GM12878 (cell line): ENCODE results near the gene RNF126. TPM values are rescaled to one million over a fixed set of nuclear protein-coding genes. Genes with fewer than 3 reads are reported as not detected.
A peak's percentile ranks its signal among the peaks of the same experiment; 100 is the strongest.

Experiments used
- ATAC-seq: fragments of 200-7000 bp; cut with Tn5 transposase; 3 replicates; pipeline ENCODE4 v1.9.1; 2020; ENCODE audit warnings: mild to moderate bottlenecking, moderate library complexity
- BruUV-seq: library from RNA; stranded (reverse); fragments of 400-500 nt; replicated peaks from 2 replicates; lab custom pipeline; 2021; lab: Mats Ljungman, UMichigan
- CTCF ChIA-PET: fragments of 300-600 bp; sonication (Branson Sonifier 250); formaldehyde crosslinking; extraction: SDS; loops from one replicate; lab custom pipeline; 2021; ENCODE audit warnings: inconsistent platforms; lab: Yijun Ruan, JAX
- POLR2A ChIA-PET: fragments of 350-600 bp; formaldehyde crosslinking; extraction: SDS; loops from one replicate; lab custom pipeline; 2021; ENCODE audit warnings: inconsistent platforms; lab: Charles Lee
- RAD21 ChIA-PET: fragments of 300-600 bp; sonication (Branson Sonifier 250); formaldehyde crosslinking; loops from one replicate; lab custom pipeline; 2023; ENCODE audit warnings: antibody characterized with exemption; ENCODE audit not compliant: unreplicated experiment; lab: Charles Lee
- SMC1A ChIA-PET: fragments of 300-600 bp; sonication (Branson Sonifier 250); formaldehyde crosslinking; loops from one replicate; lab custom pipeline; 2023; ENCODE audit not compliant: unreplicated experiment, uncharacterized antibody; lab: Charles Lee
- DNase-seq: peaks from one replicate; pipeline ENCODE4 v3.0.0-alpha.2; 2011; ENCODE audit warnings: low read depth, low spot score
- FAIRE-seq: peaks from 3 replicates; lab custom pipeline; 2011; peaks lifted over from hg19 to GRCh38; lab: Jason Lieb, UNC
- H2AFZ ChIP-seq: 2 replicates; pipeline ENCODE4 v1.6.0; 2011; ENCODE audit warnings: low read depth, low read length, control low read depth; ENCODE audit not compliant: control insufficient read depth
- H3K27ac ChIP-seq: 2 replicates; pipeline ENCODE4 v1.5.1; 2011; ENCODE audit warnings: control low read depth; ENCODE audit not compliant: control insufficient read depth, insufficient read depth
- H3K27me3 ChIP-seq, 2 experiments: replicated peaks in 1 of 2; 2 replicates each; pipeline versions ENCODE4 v1.6.0 to v1.6.1; 2011; ENCODE audit warnings: low read length in 1 of 2; ENCODE audit not compliant: control insufficient read depth in 2 of 2, insufficient read depth in 2 of 2
- H3K36me3 ChIP-seq, 2 experiments: 2 replicates each; pipeline ENCODE4 v1.5.1; 2011; ENCODE audit warnings: low read length in 1 of 2; ENCODE audit not compliant: control insufficient read depth in 2 of 2, insufficient read depth in 2 of 2
- H3K4me1 ChIP-seq: 2 replicates; pipeline ENCODE4 v1.6.1; 2011; ENCODE audit warnings: mild to moderate bottlenecking, low read length, moderate library complexity, mixed read lengths; ENCODE audit not compliant: control insufficient read depth, insufficient read depth
- H3K4me2 ChIP-seq: 2 replicates; pipeline ENCODE4 v1.6.0; 2011; ENCODE audit warnings: control low read depth; ENCODE audit not compliant: control insufficient read depth, insufficient read depth
- H3K4me3 ChIP-seq: fragments of 200-600 bp; sonication (generic); 2 replicates; pipeline ENCODE4 v1.5.1; 2016
- H3K79me2 ChIP-seq: 2 replicates; pipeline ENCODE4 v1.6.0; 2011; ENCODE audit warnings: low read length; ENCODE audit not compliant: control insufficient read depth, insufficient read depth
- H3K9ac ChIP-seq: 2 replicates; pipeline ENCODE4 v1.8.0; 2011; ENCODE audit warnings: low read length, control low read depth, mixed read lengths; ENCODE audit not compliant: control insufficient read depth, insufficient read depth
- H3K9me3 ChIP-seq: replicated peaks from 3 replicates; pipeline ENCODE4 v1.5.1; 2011; ENCODE audit warnings: mild to moderate bottlenecking, low read length; ENCODE audit not compliant: control insufficient read depth, insufficient read depth
- H4K20me1 ChIP-seq: 2 replicates; pipeline ENCODE4 v1.6.0; 2011; ENCODE audit not compliant: control insufficient read depth, insufficient read depth
- ATF3 ChIP-seq: IDR thresholded peaks from 2 replicates; pipeline ENCODE4 v1.6.1; 2011; ENCODE audit warnings: low read depth, mild to moderate bottlenecking, low read length, moderate library complexity, borderline replicate concordance; ENCODE audit errors: extremely low read depth
- HSF1 ChIP-seq: fragments of 150-350 bp; IDR thresholded peaks from 2 replicates; pipeline ENCODE4 v1.6.1; 2014; ENCODE audit warnings: mild to moderate bottlenecking, low read depth, low read length
- IKZF1 ChIP-seq: fragments of 450-650 bp; conservative IDR thresholded peaks from 2 replicates; pipeline ENCODE4 v1.6.1; 2017; ENCODE audit warnings: antibody characterized with exemption, mild to moderate bottlenecking
- NFIC ChIP-seq: IDR thresholded peaks from 2 replicates; pipeline ENCODE4 v1.6.1; 2012; ENCODE audit warnings: low read depth, mild to moderate bottlenecking, inconsistent platforms, low read length, moderate library complexity
- RAD21 ChIP-seq: IDR thresholded peaks from 2 replicates; pipeline ENCODE4 v1.6.1; 2011; ENCODE audit warnings: mild to moderate bottlenecking, low read depth, low read length, moderate library complexity; ENCODE audit not compliant: insufficient read depth
- RB1 ChIP-seq: fragments of 450-650 bp; formaldehyde crosslinking; IDR thresholded peaks from 2 replicates; pipeline ENCODE4 v1.6.1; 2017; ENCODE audit warnings: mild to moderate bottlenecking, borderline replicate concordance
- SMAD1 ChIP-seq: fragments of 450-650 bp; IDR thresholded peaks from 2 replicates; pipeline ENCODE4 v1.6.1; 2018; ENCODE audit warnings: mild to moderate bottlenecking, low read depth; ENCODE audit not compliant: partially characterized antibody
- SREBF2 ChIP-seq: IDR thresholded peaks from 2 replicates; pipeline ENCODE4 v1.6.1; 2012; ENCODE audit warnings: mild to moderate bottlenecking, low read length
- SRF ChIP-seq, 2 experiments: IDR thresholded peaks; 2 replicates each; pipeline ENCODE4 v1.6.1; 2011; ENCODE audit warnings: low read depth in 2 of 2, low read length in 2 of 2, mild to moderate bottlenecking in 1 of 2, moderate library complexity in 1 of 2
- TAF1 ChIP-seq: IDR thresholded peaks from 2 replicates; pipeline ENCODE4 v1.6.1; 2011; ENCODE audit warnings: mild to moderate bottlenecking, low read depth, low read length, borderline replicate concordance
- TBL1XR1 ChIP-seq: IDR thresholded peaks from 2 replicates; pipeline ENCODE4 v1.6.1; 2012; ENCODE audit warnings: low read depth, low read length, improper control_type of control experiment
- ZNF622 ChIP-seq: fragments of 450-650 bp; IDR thresholded peaks from 2 replicates; pipeline ENCODE4 v1.6.1; 2017; ENCODE audit warnings: mild to moderate bottlenecking, inconsistent platforms
- WGBS: methylation state at CpG from one replicate; pipeline ENCODE4 v1.1.6; 2016; ENCODE audit warnings: low lambda C conversion rate; ENCODE audit not compliant: insufficient replicate concordance, insufficient coverage; ENCODE audit errors: missing lambda C conversion rate; 5-methylcytosine and 5-hydroxymethylcytosine counted together
- in situ Hi-C: fragments of 300-500 bp; cut with MboI; formaldehyde crosslinking; loops from 9 replicates; pipeline ENCODE4 v1.14.3; 2018; ENCODE audit warnings: mixed read lengths
- intact Hi-C: fragments of 100-400 bp; cut with micrococcal nuclease; formaldehyde crosslinking; loops from one replicate; pipeline ENCODE4 v1.14.2; 2022; ENCODE audit not compliant: unreplicated experiment
- polyA plus RNA-seq, 11 experiments: library from polyadenylated mRNA; depleted of rRNA in 4 of 11; unstranded in 6 of 11; stranded (reverse) in 5 of 11; fragments of >200 nt; fragmentation: Nextera tagmentation in 4 of 11; fragmentation: Illumina TruSeq in 1 of 11; extraction: Ambion mirVana in 4 of 11; extraction: Trizol in 1 of 11; gene quantifications; 1 replicate in 1 of 11; 2 replicates in 10 of 11; pipeline versions ENCODE4 v1.2.1 to v1.2.3, GENCODE V29; 2011 to 2016; ENCODE audit warnings: inconsistent platforms in 2 of 11, missing spikeins in 2 of 11, low read depth in 1 of 11
- total RNA-seq, 4 experiments: library from RNA; depleted of rRNA in 3 of 4; stranded (reverse); fragments of >200 nt in 3 of 4; fragmentation: Illumina TruSeq in 1 of 4; extraction: Trizol in 1 of 4; gene quantifications; 2 replicates each; pipeline versions ENCODE4 v1.2.1 to v1.2.3, GENCODE V29; 2013 to 2021

The RNF126 gene
- total and polyA plus RNA-seq, 10 of the 15 experiments (the other 5 are each of a cell fraction or from before 2014, with no cell fraction given): 0.45 to 100 (median 50.6) TPM

DNA sequence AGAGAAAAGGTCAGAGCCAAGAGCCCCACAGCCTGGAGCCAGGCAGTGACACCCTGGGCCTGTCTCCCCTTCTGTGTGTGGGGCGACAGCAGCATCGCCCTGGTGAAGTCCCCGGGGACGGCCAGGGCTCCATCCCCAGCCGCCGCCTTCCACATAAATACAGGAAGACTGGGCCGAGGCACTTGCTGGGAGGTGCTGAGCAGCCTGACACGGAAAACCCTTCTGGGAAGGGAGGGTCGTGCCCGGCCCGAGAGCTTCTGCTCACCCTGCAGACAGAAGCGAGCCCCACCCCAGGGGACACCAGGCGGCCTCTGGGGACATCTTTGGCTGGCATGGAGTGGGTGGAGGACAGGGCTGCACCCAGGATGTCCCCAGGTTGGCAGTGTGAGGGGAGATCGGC is 18.2 kb downstream of the RNF126 start:
- H3K36me3 ChIP-seq: peaks cover 0 to 32% of the 10 kb centered on the region in 2 experiments; a peak in 3 of 4 replicates
- H2AFZ ChIP-seq: no peak overlapping the region
- H3K9ac ChIP-seq: no peak overlapping the region
- H3K9me3 ChIP-seq: no peaks in the 10 kb centered on the region
- WGBS: 38% methylated on average over 14 of the region's 14 CpGs
- intact Hi-C loops (no loop called here), in situ Hi-C loops (no loop called here)
- CTCF ChIA-PET: interaction anchor here (0.6 kb wide), 1 partner anchor 73 kb away, joined by 3 read pairs; no protein-coding TSS in a partner anchor
- no peaks in the 10 kb centered on the region for H4K20me1 ChIP-seq
- H3K27me3 ChIP-seq: no peaks in the 10 kb centered on the region
- H3K4me2 ChIP-seq: no peak overlapping the region
- SMC1A ChIA-PET: no interaction called here
- no peak overlapping the region for H3K27ac ChIP-seq
- no peaks in the 10 kb centered on the region for H3K79me2 ChIP-seq
- no peak overlapping the region for H3K4me3 ChIP-seq
- peak; percentile 11; the same call in 1 of the 3 replicates for ATAC-seq
- no peak for FAIRE-seq
- no TSS peak for BruUV-seq
- POLR2A ChIA-PET: no interaction called here
- no peak for DNase-seq
- RAD21 ChIA-PET: no interaction called here
- TF ChIP-seq HSF1: no peak
- TF ChIP-seq ATF3: no peak
- no peak for TF ChIP-seq TBL1XR1
- no peak for TF ChIP-seq RB1
- TF ChIP-seq, all 136 proteins: peak for 0
- H3K4me1 ChIP-seq: no peaks in the 10 kb centered on the region

DNA sequence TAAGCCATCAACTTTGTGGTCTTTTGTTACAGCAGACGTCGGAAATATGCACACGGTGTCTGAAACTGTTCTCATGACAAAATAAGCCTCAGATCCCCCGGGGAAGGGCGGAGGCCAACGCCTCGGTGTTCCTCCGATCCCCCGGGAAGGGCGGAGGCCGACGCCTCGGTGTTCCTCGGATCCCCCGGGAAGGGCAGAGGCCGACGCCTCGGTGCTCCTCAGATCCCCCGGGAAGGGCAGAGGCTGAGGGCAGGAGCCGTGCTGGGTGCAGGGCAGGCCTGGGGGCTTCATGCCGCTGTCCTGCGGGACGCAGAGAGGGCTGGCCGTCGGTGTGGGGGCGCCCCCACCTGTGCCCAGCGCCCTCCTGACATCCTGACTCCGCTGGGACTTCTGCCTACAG is 18.7 kb downstream of the RNF126 start:
- Histone ChIP-seq H3K4me2 (no peak overlapping the region), H3K9me3 (no peaks in the 10 kb centered on the region), H3K27ac (no peak overlapping the region), H3K4me1 (no peaks in the 10 kb centered on the region), H3K36me3 (peaks cover 0 to 28% of the 10 kb centered on the region in 2 experiments; a peak in 3 of 4 replicates), H4K20me1 (no peaks in the 10 kb centered on the region), H3K79me2 (no peaks in the 10 kb centered on the region), H3K9ac (no peak overlapping the region), H3K4me3 (no peak overlapping the region), H3K27me3 (no peaks in the 10 kb centered on the region), H2AFZ (no peak overlapping the region)
- DNase-seq: no peak
- no peak for FAIRE-seq
- SMC1A ChIA-PET: no interaction called here
- no TSS peak for BruUV-seq
- intact Hi-C loops (no loop called here), in situ Hi-C loops (no loop called here)
- CTCF ChIA-PET: no interaction called here
- WGBS: 59% methylated on average over 28 of the region's 28 CpGs
- no peak for ATAC-seq
- POLR2A ChIA-PET: no interaction called here
- TF ChIP-seq TAF1: no peak
- TF ChIP-seq HSF1: no peak
- TF ChIP-seq SREBF2: no peak
- no peak for TF ChIP-seq RAD21
- no peak for TF ChIP-seq IKZF1
- TF ChIP-seq SRF (IDR thresholded peaks at IDR 0.05; ENCODE audit: low read depth in 2 of 2, low read length in 2 of 2): no peak
- TF ChIP-seq ZNF622: no peak
- TF ChIP-seq NFIC: no peak
- no peak for TF ChIP-seq SMAD1
- no peak for TF ChIP-seq TBL1XR1
- RAD21 ChIA-PET: no interaction called here
